ENCODE data around the gene TMC7.

- TF ChIP-seq POLR2A (IDR thresholded peaks at IDR 0.05) (no peak), CTCF (IDR thresholded peaks at IDR 0.05) (no peak)
Measured at GRCh38 chr16:18958621-18959029, 25.1 kb upstream of the TMC7 start.
